Neuronal stem cell (in vitro differentiated cells): Measurements from ENCODE around the gene CLDN11.

Experiments
- DNase-seq: peaks from one replicate; pipeline ENCODE4 v3.0.0-alpha.2; 2013; ENCODE audit warnings: low spot score
- H2AFZ ChIP-seq: one replicate; pipeline ENCODE4 v1.6.1; 2013; ENCODE audit warnings: mild to moderate bottlenecking, low read length, inconsistent platforms
- H2AK5ac ChIP-seq: 2 replicates; pipeline ENCODE4 v1.6.1; 2013; ENCODE audit warnings: low read depth, mild to moderate bottlenecking, inconsistent platforms, low read length, moderate library complexity, mixed read lengths
- H2BK120ac ChIP-seq: 2 replicates; pipeline ENCODE4 v1.6.1; 2013; ENCODE audit warnings: low read depth, mild to moderate bottlenecking, inconsistent platforms, low read length, moderate library complexity, mixed read lengths
- H2BK12ac ChIP-seq: one replicate; pipeline ENCODE4 v1.6.1; 2013; ENCODE audit warnings: low read length, inconsistent platforms
- H2BK15ac ChIP-seq: 2 replicates; pipeline ENCODE4 v1.6.1; 2013; ENCODE audit warnings: mild to moderate bottlenecking, low read length, inconsistent platforms, mixed read lengths
- H2BK5ac ChIP-seq: one replicate; pipeline ENCODE4 v1.6.1; 2013; ENCODE audit warnings: inconsistent platforms, mild to moderate bottlenecking, low read length, moderate library complexity
- H3K14ac ChIP-seq: one replicate; pipeline ENCODE4 v1.6.1; 2013; ENCODE audit warnings: low read length, inconsistent platforms
- H3K18ac ChIP-seq: 2 replicates; pipeline ENCODE4 v1.6.1; 2013; ENCODE audit warnings: low read length, inconsistent platforms
- H3K23ac ChIP-seq: 2 replicates; pipeline ENCODE4 v1.6.1; 2013; ENCODE audit warnings: low read depth, mild to moderate bottlenecking, mixed read lengths, low read length, inconsistent platforms; ENCODE audit not compliant: poor library complexity
- H3K27ac ChIP-seq: replicated peaks from 3 replicates; pipeline ENCODE4 v1.5.1; 2013; ENCODE audit warnings: low read length, inconsistent platforms
- H3K27me3 ChIP-seq, 3 experiments: 2 replicates each; pipeline ENCODE4 v1.6.1; 2013; ENCODE audit warnings: low read length in 3 of 3, mild to moderate bottlenecking in 2 of 3, inconsistent platforms in 1 of 3, low read depth in 1 of 3, mixed read lengths in 1 of 3, moderate library complexity in 1 of 3; ENCODE audit not compliant: control insufficient read depth in 3 of 3, insufficient read depth in 3 of 3
- H3K36me3 ChIP-seq, 2 donors: replicated peaks in 1 of 2; 2 replicates each; pipeline ENCODE4 v1.6.1; 2013; ENCODE audit warnings: low read length in 2 of 2; ENCODE audit not compliant: control insufficient read depth in 2 of 2, insufficient read depth in 2 of 2
- H3K4ac ChIP-seq: 2 replicates; pipeline ENCODE4 v1.6.1; 2013; ENCODE audit warnings: inconsistent platforms, mild to moderate bottlenecking, low read length, moderate library complexity
- H3K4me1 ChIP-seq, 2 donors: 1 replicate in 1 of 2; 2 replicates in 1 of 2; pipeline ENCODE4 v1.6.1; 2013; ENCODE audit warnings: low read length in 2 of 2, low read depth in 1 of 2; ENCODE audit not compliant: control insufficient read depth in 2 of 2, insufficient read depth in 1 of 2
- H3K4me2 ChIP-seq: one replicate; pipeline ENCODE4 v1.6.1; 2013; ENCODE audit warnings: mild to moderate bottlenecking, low read length, inconsistent platforms; ENCODE audit not compliant: insufficient read depth, poor library complexity, severe bottlenecking
- H3K4me3 ChIP-seq, 2 donors: 2 replicates each; pipeline ENCODE4 v1.5.1; 2013; ENCODE audit warnings: low read length in 2 of 2, mild to moderate bottlenecking in 2 of 2, inconsistent platforms in 1 of 2, moderate library complexity in 1 of 2
- H3K79me1 ChIP-seq: one replicate; pipeline ENCODE4 v1.6.1; 2013; ENCODE audit warnings: low read depth, mild to moderate bottlenecking, inconsistent platforms, low read length, moderate library complexity
- H3K9ac ChIP-seq: one replicate; pipeline ENCODE4 v1.6.1; 2013; ENCODE audit warnings: mild to moderate bottlenecking, low read depth, low read length, inconsistent platforms; ENCODE audit not compliant: poor library complexity
- H3K9me3 ChIP-seq, 2 donors: replicated peaks in 1 of 2; 2 replicates each; pipeline versions ENCODE3 to v1.6.1; 2013; ENCODE audit warnings: low read length in 2 of 2, mild to moderate bottlenecking in 2 of 2, inconsistent platforms in 1 of 2, low read depth in 1 of 2, mixed read lengths in 1 of 2, moderate library complexity in 1 of 2; ENCODE audit not compliant: control insufficient read depth in 2 of 2, insufficient read depth in 1 of 2
- H4K8ac ChIP-seq: one replicate; pipeline ENCODE4 v1.6.1; 2013; ENCODE audit warnings: low read depth, mild to moderate bottlenecking, inconsistent platforms, low read length, moderate library complexity
- H4K91ac ChIP-seq: one replicate; pipeline ENCODE4 v1.6.1; 2013; ENCODE audit warnings: low read length, low read depth, mild to moderate bottlenecking, inconsistent platforms; ENCODE audit not compliant: poor library complexity
- WGBS, 2 donors: extraction: QIAGEN DNeasy Blood & Tissue Kit; methylation state at CpG; one replicate each; pipeline ENCODE4 v1.1.7; 2013; ENCODE audit warnings: missing lambda C conversion rate in 2 of 2, mixed read lengths in 1 of 2; ENCODE audit not compliant: insufficient read length in 2 of 2, insufficient replicate concordance in 1 of 2; ENCODE audit errors: extremely low coverage in 2 of 2; 5-methylcytosine and 5-hydroxymethylcytosine counted together

CLDN11 gene

DNA sequence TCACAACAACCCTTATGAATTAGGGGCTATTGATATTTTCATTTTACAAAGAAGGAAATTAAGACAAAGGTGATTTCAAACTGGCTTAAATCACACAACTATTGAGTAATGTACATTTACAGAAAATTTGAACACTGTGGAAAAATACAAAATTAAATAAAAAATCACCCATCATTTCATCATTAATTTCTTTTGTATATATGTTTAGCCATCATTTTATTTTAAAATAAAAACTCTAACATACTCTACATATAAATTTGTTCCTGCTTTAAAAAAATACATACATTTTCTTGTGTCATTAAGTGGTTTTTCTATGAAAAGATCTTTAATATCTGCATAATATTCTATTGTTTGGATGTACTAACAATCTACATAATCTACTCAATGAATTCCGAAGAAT is 20.2 kb downstream of the CLDN11 start:
- no peak overlapping the region for H3K18ac ChIP-seq
- no peak overlapping the region for H3K27ac ChIP-seq
- H2AFZ ChIP-seq = no peak overlapping the region
- DNase-seq = no peak
- H2AK5ac ChIP-seq = no peak overlapping the region
- H3K9me3 ChIP-seq = no peaks in the 10 kb centered on the region
- H2BK5ac ChIP-seq = no peak overlapping the region
- H4K8ac ChIP-seq = no peak overlapping the region
- H2BK15ac ChIP-seq = no peak overlapping the region
- no CpG with 5 or more reads among the region's 1 CpG for WGBS, 2 donors
- no peaks in the 10 kb centered on the region for H3K36me3 ChIP-seq
- H2BK120ac ChIP-seq = no peak overlapping the region
- H3K4ac ChIP-seq = no peak overlapping the region
- no peak overlapping the region for H4K91ac ChIP-seq
- H3K79me1 ChIP-seq = no peaks in the 10 kb centered on the region
- no peak overlapping the region for H3K4me3 ChIP-seq
- H3K23ac ChIP-seq = no peak overlapping the region
- no peak overlapping the region for H3K14ac ChIP-seq
- H3K4me2 ChIP-seq = no peak overlapping the region
- H3K9ac ChIP-seq = no peak overlapping the region
- H3K27me3 ChIP-seq = no peaks in the 10 kb centered on the region
- peaks cover 2 to 3% of the 10 kb centered on the region in 2 donors for H3K4me1 ChIP-seq
- no peak overlapping the region for H2BK12ac ChIP-seq

GRCh38 chr3:170440344-170440743 is 21.7 kb downstream of the CLDN11 start:
- Histone ChIP-seq H3K79me1 (no peaks in the 10 kb centered on the region), H2AK5ac (no peak overlapping the region), H3K27ac (no peak overlapping the region), H3K23ac (no peak overlapping the region), H2BK120ac (no peak overlapping the region), H3K4me3 (no peak overlapping the region), H2BK15ac (no peak overlapping the region), H4K8ac (no peak overlapping the region), H2AFZ (no peak overlapping the region), H3K14ac (no peak overlapping the region), H2BK12ac (no peak overlapping the region), H3K4me2 (no peak overlapping the region), H4K91ac (no peak overlapping the region), H2BK5ac (no peak overlapping the region), H3K36me3 (no peaks in the 10 kb centered on the region), H3K18ac (no peak overlapping the region), H3K27me3 (no peaks in the 10 kb centered on the region), H3K4ac (no peak overlapping the region), H3K4me1 (peaks cover 2 to 3% of the 10 kb centered on the region in 2 donors), H3K9me3 (no peaks in the 10 kb centered on the region), H3K9ac (no peak overlapping the region)
- no CpG with 5 or more reads among the region's 2 CpGs for WGBS, 2 donors
- no peak for DNase-seq

- Histone ChIP-seq H4K8ac (no peak overlapping the region), H3K4me2 (no peak overlapping the region), H2BK5ac (no peak overlapping the region), H3K27ac (no peak overlapping the region), H2AK5ac (no peak overlapping the region), H3K14ac (no peak overlapping the region), H2BK15ac (no peak overlapping the region), H3K4me1 (peaks cover 2 to 3% of the 10 kb centered on the region in 2 donors), H3K9me3 (no peaks in the 10 kb centered on the region), H4K91ac (no peak overlapping the region), H3K36me3 (no peaks in the 10 kb centered on the region), H3K23ac (no peak overlapping the region), H3K4me3 (no peak overlapping the region), H3K18ac (no peak overlapping the region), H3K4ac (no peak overlapping the region), H2BK120ac (no peak overlapping the region), H3K79me1 (no peaks in the 10 kb centered on the region), H3K9ac (no peak overlapping the region), H2BK12ac (no peak overlapping the region), H3K27me3 (no peaks in the 10 kb centered on the region), H2AFZ (no peak overlapping the region)
- no CpG with 5 or more reads among the region's 4 CpGs for WGBS, 2 donors
- DNase-seq = no peak
Measured at GRCh38 chr3:170441412-170441811, 22.7 kb downstream of the CLDN11 start.

DNA sequence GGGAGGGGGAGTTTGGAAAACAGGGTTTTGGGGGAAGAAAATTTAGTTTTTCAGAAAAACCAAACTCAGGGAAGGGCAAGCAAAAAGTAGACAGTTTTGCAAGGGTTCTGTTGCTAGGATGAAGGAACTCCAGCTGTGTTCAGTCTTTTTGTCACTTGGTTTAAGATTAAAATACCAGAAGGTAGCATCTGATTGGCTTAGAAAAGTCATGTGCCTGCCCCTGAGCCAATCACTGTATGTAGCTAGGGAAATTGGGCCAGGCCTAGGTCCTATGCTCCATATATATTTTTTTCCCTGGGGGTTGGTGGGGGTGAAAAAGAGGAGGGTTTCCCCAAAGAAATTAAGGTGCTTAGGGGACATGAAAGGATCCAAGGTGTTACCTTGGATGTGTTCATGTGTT is 24.3 kb downstream of the CLDN11 start:
- H3K27ac ChIP-seq = no peak overlapping the region
- no peaks in the 10 kb centered on the region for H3K27me3 ChIP-seq
- no peaks in the 10 kb centered on the region for H3K79me1 ChIP-seq
- no peaks in the 10 kb centered on the region for H3K36me3 ChIP-seq
- no peak overlapping the region for H3K4me2 ChIP-seq
- H4K8ac ChIP-seq = no peak overlapping the region
- no peaks in the 10 kb centered on the region for H3K9me3 ChIP-seq
- no peak overlapping the region for H3K9ac ChIP-seq
- no peaks in the 10 kb centered on the region for H3K4me1 ChIP-seq
- H3K4me3 ChIP-seq = no peak overlapping the region
- H2BK15ac ChIP-seq = no peak overlapping the region
- no peak overlapping the region for H2BK12ac ChIP-seq
- DNase-seq = no peak
- H3K14ac ChIP-seq = no peak overlapping the region
- H3K23ac ChIP-seq = no peak overlapping the region
- H3K4ac ChIP-seq = no peak overlapping the region
- H3K18ac ChIP-seq = no peak overlapping the region
- H2BK5ac ChIP-seq = no peak overlapping the region
- no peak overlapping the region for H4K91ac ChIP-seq
- no peak overlapping the region for H2BK120ac ChIP-seq
- H2AFZ ChIP-seq = no peak overlapping the region
- H2AK5ac ChIP-seq = no peak overlapping the region
